ENCODE data around the gene KIF1B. TPM values are rescaled to one million over a fixed set of nuclear protein-coding genes. Genes with fewer than 3 reads are reported as not detected.
"Not testable (repeated sequence)": the region's sequence is repeated elsewhere in the genome, so short reads cannot be mapped to it uniquely, and the experiment has no call there.

Gene KIF1B
- total and polyA plus RNA-seq, 7 donors, result 31.8 to 391 (median 326) TPM

- peaks cover 4 to 75% of the 10 kb centered on the region in 2 donors for H3K36me3 ChIP-seq (ENCODE audit: insufficient read depth in 1 of 2, low read depth in 1 of 2)
- 84 to 92% (median 84%) methylated on average over 15 of the region's 15 CpGs for WGBS, 3 donors
- no peaks in the 10 kb centered on the region for H3K9me3 ChIP-seq
- H3K4me3 ChIP-seq, result no peak overlapping the region
- H3K27ac ChIP-seq, result no peak overlapping the region
- no peaks in the 10 kb centered on the region for H3K4me1 ChIP-seq
- TF ChIP-seq CTCF (IDR thresholded peaks at IDR 0.05), result no peak
- no peaks in the 10 kb centered on the region for H3K27me3 ChIP-seq (ENCODE audit: insufficient read depth in 3 of 3, low read length in 2 of 3)
- no peak for DNase-seq
- no peak for ATAC-seq
- intact Hi-C loops (cut with DNase I), result no loop called here
These were observed 209.0 kb downstream of the KIF1B start for GRCh38 chr1:10419351-10419750.

- ATAC-seq (no peak), DNase-seq (no peak)
- Histone ChIP-seq H3K36me3 (ENCODE audit: insufficient read depth in 1 of 2, low read depth in 1 of 2) (peaks cover 0 to 52% of the 10 kb centered on the region in 2 donors), H3K9me3 (no peaks in the 10 kb centered on the region), H3K27me3 (ENCODE audit: insufficient read depth in 3 of 3, low read length in 2 of 3) (no peaks in the 10 kb centered on the region), H3K4me1 (no peaks in the 10 kb centered on the region), H3K27ac (no peak overlapping the region), H3K4me3 (no peak overlapping the region)
- 96 to 99% (median 96%) methylated on average over 5 of the region's 5 CpGs for WGBS, 3 donors
- TF ChIP-seq CTCF (IDR thresholded peaks at IDR 0.05), result no peak
- intact Hi-C loops (cut with DNase I), result no loop called here
These were observed 211.3 kb downstream of the KIF1B start for GRCh38 chr1:10421637-10422036.

- intact Hi-C loops (cut with DNase I), result no loop called here
- 26 to 30% (median 28%) methylated on average over 9 of the region's 9 CpGs for WGBS, 3 donors
- peak in 2 of 4 donors; percentile 21 to 27 for ATAC-seq
These were observed 213.7 kb downstream of the KIF1B start for GRCh38 chr1:10424034-10424433.

GRCh38 chr1:10424651-10425050 lies 214.3 kb downstream of the KIF1B start:
- peaks cover 4% of the 10 kb centered on the region for H3K4me1 ChIP-seq
- no peak for ATAC-seq
- peaks cover 0 to 22% of the 10 kb centered on the region in 2 donors for H3K36me3 ChIP-seq (ENCODE audit: insufficient read depth in 1 of 2, low read depth in 1 of 2)
- H3K9me3 ChIP-seq, result no peaks in the 10 kb centered on the region
- no peak for TF ChIP-seq CTCF (IDR thresholded peaks at IDR 0.05)
- H3K27ac ChIP-seq, result no peak overlapping the region
- H3K27me3 ChIP-seq (ENCODE audit: insufficient read depth in 3 of 3, low read length in 2 of 3), result no peaks in the 10 kb centered on the region
- 76 to 84% (median 83%) methylated on average over 8 of the region's 8 CpGs for WGBS, 3 donors
- no peak overlapping the region for H3K4me3 ChIP-seq
- DNase-seq, result no peak
- intact Hi-C loops (cut with DNase I), result loop anchor here in 1 of 2 donors (5.0 kb wide), 1 partner anchor 797 kb away; no protein-coding TSS in a partner anchor

More at GRCh38 chr1:10424034-10424433, 213.7 kb downstream of the KIF1B start:
- Histone ChIP-seq H3K27ac (no peak overlapping the region), H3K9me3 (no peaks in the 10 kb centered on the region), H3K27me3 (ENCODE audit: insufficient read depth in 3 of 3, low read length in 2 of 3) (no peaks in the 10 kb centered on the region), H3K4me3 (no peak overlapping the region), H3K36me3 (ENCODE audit: insufficient read depth in 1 of 2, low read depth in 1 of 2) (peaks cover 0 to 28% of the 10 kb centered on the region in 2 donors), H3K4me1 (peaks cover 4% of the 10 kb centered on the region)
- TF ChIP-seq CTCF (IDR thresholded peaks at IDR 0.05), result no peak
- DNase-seq, result peak; percentile 58 to 80

GRCh38 chr1:10425826-10426534 lies 215.6 kb downstream of the KIF1B start:
- not testable (repeated sequence) for H3K9me3 ChIP-seq; H3K4me3 ChIP-seq; DNase-seq; H3K27me3 ChIP-seq (ENCODE audit: insufficient read depth in 3 of 3, low read length in 2 of 3); H3K36me3 ChIP-seq (ENCODE audit: insufficient read depth in 1 of 2, low read depth in 1 of 2); H3K27ac ChIP-seq; H3K4me1 ChIP-seq; ATAC-seq
- intact Hi-C loops (cut with DNase I), result loop anchor here in 1 of 2 donors (5.0 kb wide), 1 partner anchor 799 kb away; no protein-coding TSS in a partner anchor
- 72 to 83% (median 76%) methylated on average over 19 to 21 of the region's 21 CpGs for WGBS, 3 donors

- H3K36me3 ChIP-seq (ENCODE audit: insufficient read depth in 1 of 2, low read depth in 1 of 2); H3K4me3 ChIP-seq; H3K27me3 ChIP-seq (ENCODE audit: insufficient read depth in 3 of 3, low read length in 2 of 3); ATAC-seq; DNase-seq; H3K9me3 ChIP-seq; H3K27ac ChIP-seq: not testable (repeated sequence)
- peaks cover 13% of the 10 kb centered on the region for H3K4me1 ChIP-seq
- WGBS, 3 donors, result 90 to 94% (median 94%) methylated on average over 10 to 21 of the region's 21 CpGs
- intact Hi-C loops (cut with DNase I), result loop anchor here in 1 of 2 donors (5.0 kb wide), 1 partner anchor 799 kb away; no protein-coding TSS in a partner anchor
These were observed 216.1 kb downstream of the KIF1B start for GRCh38 chr1:10426535-10426848.
